ENCODE measurements around the gene STEEP1. TPM values are rescaled to one million over a fixed set of nuclear protein-coding genes. Genes with fewer than 3 reads are reported as not detected.
A peak's percentile ranks its signal among the peaks of the same experiment; 100 is the strongest.

The STEEP1 gene
- total RNA-seq, 6 experiments from 2014 or later, result 4.5 to 13.9 (median 7.1) TPM

DNA sequence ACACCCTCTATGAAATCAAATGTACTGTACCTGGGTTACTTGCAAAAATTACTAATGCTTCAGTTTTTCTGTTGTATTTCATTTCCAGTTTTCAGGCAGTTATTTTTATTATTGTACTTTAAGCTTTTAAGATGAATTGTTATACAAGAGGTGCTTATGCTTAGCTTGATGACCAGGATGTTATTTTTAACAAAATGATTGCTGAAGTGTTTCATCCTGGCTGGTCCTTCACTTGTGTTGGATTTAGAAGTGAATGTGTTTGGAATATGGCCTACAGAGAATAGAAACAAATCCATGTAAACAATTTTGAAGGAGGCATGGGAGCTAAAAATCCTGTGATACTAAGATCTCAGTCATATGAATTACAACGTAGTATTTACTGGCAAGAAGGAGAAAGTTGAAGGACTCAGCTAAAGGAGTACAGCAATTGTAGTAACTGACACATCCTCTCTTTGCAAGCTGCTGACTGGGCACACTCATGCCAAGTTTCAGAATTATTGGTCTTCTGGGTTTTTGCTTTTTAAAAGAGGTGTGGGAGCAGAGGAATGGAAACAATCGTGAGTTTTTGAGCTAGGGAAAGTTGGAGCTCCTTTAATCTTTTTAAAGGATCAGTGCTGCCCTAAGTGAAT lies 18.3 kb upstream of the STEEP1 start:
- H3K36me3 ChIP-seq, result no peaks in the 10 kb centered on the region
- 47% methylated on average over 2 of the region's 2 CpGs for WGBS (ENCODE audit: insufficient coverage, low coverage, low lambda C conversion rate, missing lambda C conversion rate)
- ATAC-seq (no peak), DNase-seq (no peak)
- H3K9me3 ChIP-seq, result no peaks in the 10 kb centered on the region
- intact Hi-C loops (cut with DNase I), result no loop called here
- no peak overlapping the region for H3K4me3 ChIP-seq
- H3K4me1 ChIP-seq, result no peaks in the 10 kb centered on the region
- no peak for TF ChIP-seq POLR2A (IDR thresholded peaks at IDR 0.05)
- TF ChIP-seq, protein P1, sequence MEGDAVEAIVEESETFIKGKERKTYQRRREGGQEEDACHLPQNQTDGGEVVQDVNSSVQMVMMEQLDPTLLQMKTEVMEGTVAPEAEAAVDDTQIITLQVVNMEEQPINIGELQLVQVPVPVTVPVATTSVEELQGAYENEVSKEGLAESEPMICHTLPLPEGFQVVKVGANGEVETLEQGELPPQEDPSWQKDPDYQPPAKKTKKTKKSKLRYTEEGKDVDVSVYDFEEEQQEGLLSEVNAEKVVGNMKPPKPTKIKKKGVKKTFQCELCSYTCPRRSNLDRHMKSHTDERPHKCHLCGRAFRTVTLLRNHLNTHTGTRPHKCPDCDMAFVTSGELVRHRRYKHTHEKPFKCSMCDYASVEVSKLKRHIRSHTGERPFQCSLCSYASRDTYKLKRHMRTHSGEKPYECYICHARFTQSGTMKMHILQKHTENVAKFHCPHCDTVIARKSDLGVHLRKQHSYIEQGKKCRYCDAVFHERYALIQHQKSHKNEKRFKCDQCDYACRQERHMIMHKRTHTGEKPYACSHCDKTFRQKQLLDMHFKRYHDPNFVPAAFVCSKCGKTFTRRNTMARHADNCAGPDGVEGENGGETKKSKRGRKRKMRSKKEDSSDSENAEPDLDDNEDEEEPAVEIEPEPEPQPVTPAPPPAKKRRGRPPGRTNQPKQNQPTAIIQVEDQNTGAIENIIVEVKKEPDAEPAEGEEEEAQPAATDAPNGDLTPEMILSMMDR (IDR thresholded peaks at IDR 0.05), result no peak
- H3K27me3 ChIP-seq, result no peaks in the 10 kb centered on the region
- no peak overlapping the region for H3K27ac ChIP-seq

DNA sequence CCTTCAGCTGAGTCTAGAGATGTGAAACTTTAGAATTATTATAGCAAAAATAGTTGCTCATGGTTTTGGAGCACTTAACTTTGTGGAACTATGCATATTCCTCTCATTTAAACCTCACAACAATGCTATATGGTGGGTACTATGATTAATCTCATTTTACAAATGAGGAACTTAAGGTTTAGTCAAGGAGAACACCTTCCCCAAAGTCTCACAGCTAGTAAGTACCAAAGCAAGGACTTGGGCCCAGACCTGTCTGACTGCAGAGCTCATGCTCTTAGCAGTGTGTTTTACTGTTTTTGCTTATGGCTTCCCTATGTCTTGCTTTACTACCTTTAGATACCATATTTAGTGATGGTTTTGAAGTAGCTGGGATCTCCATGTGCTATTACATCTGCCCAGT lies 14.2 kb upstream of the STEEP1 start:
- no peaks in the 10 kb centered on the region for H3K27me3 ChIP-seq
- no peaks in the 10 kb centered on the region for H3K9me3 ChIP-seq
- H3K4me1 ChIP-seq, result peaks cover 0 to 8% (median 0%) of the 10 kb centered on the region in 4 donors
- H3K27ac ChIP-seq, result no peak overlapping the region
- intact Hi-C loops (cut with DNase I), result no loop called here
- DNase-seq (no peak), ATAC-seq (no peak)
- TF ChIP-seq, protein P1 (IDR thresholded peaks at IDR 0.05), result no peak
- TF ChIP-seq POLR2A (IDR thresholded peaks at IDR 0.05), result no peak
- no peaks in the 10 kb centered on the region for H3K36me3 ChIP-seq
- H3K4me3 ChIP-seq, result no peak overlapping the region

DNA sequence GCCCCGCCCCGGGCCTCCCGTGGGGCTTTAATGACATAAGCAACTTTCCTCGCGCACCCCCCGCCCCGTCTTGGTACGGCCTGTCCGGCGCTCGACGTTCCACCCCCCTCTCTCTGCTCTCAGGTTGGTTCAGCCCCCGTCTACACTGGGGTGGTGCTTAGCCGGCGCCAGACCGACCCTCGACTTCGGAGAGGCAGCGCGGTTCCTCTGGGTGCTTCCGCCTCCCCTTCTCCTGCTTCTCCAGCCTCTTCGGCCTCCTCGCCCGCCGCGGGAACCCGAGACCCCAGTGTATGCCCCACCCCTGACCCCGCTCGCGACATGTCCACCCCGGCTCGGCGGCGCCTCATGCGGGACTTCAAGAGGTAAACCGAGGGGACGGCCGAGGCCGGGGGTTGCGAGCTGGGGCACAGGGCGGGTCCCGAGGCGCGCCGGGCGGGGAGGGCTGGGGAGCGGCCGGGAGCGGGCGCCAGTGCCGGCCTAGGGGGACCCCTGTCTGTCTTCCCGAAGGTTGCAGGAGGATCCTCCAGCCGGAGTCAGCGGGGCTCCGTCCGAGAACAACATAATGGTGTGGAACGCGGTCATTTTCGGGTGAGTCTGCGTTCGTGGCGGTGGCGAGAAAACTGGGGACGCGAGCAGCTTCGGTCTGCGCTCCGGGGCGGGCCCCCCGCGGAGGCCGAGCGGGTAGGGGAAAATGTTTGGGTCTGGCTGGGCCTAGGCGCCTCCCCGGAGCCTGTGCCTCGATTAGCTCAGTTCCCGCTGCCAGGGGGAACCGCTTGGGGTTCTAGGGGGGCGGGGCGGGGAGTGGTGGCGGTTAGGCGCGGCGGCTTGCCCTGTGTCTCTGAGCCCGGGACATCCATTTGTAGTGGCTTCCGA lies 9.4 kb upstream of the STEEP1 start, which contains the start of gene UBE2A:
TSS of gene UBE2A (plus strand) at position 170 of the 873 bp plus-strand sequence. CDS start at position 319, 149 bp downstream.
- TF ChIP-seq, protein P1 (IDR thresholded peaks at IDR 0.05), result peak; percentile 9 to 28 (median 24)
- peak; percentile 85 for TF ChIP-seq POLR2A (IDR thresholded peaks at IDR 0.05)
- Histone ChIP-seq H3K4me1 (peaks cover 0 to 8% (median 0%) of the 10 kb centered on the region in 4 donors), H3K4me3 (peak within 1 kb of the TSS; percentile 56 to 68 (median 66)), H3K9me3 (no peaks in the 10 kb centered on the region), H3K27ac (peak within 1 kb of the TSS; percentile 77 to 89 (median 86)), H3K27me3 (no peaks in the 10 kb centered on the region), H3K36me3 (no peaks in the 10 kb centered on the region)
- peak; percentile 90 to 92 (median 91) for DNase-seq
- 30% methylated on average over 6 of the region's 86 CpGs for WGBS (ENCODE audit: insufficient coverage, low coverage, low lambda C conversion rate, missing lambda C conversion rate)
- ATAC-seq, result peak; percentile 97 to 99 (median 98)
- intact Hi-C loops (cut with DNase I), result no loop called here

DNA sequence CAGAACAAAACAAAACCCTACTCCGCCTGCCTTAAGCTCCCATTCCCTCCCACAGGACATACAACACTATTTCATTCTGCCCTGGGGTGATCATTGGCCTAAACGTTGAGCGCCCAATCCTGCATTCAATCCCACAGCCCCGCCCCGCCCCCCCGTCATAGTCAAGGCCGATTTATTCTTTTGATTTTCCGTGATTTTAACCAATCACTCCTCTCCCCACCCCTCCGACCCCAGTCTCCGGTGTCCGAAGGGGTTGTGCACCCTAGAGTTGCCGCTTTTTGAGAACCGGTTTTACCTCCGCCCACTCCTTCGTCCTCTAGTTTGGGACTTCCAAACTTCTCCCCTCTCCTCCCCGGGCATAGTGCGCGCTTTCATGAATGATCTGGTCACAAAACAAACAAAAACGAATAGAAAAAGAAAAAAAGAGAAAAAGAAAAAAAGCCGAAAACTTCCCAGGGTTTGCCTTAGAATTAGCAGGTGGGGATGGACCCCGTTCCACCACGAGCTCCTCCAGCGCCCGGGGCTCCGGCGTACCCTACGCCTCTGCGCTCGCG lies 8.7 kb upstream of the STEEP1 start:
- TF ChIP-seq POLR2A (IDR thresholded peaks at IDR 0.05), result no peak
- TF ChIP-seq, protein P1 (IDR thresholded peaks at IDR 0.05), result no peak

More for the DNA sequence above, 8.7 kb upstream of the STEEP1 start:
- ATAC-seq (peak; percentile 42 to 59 (median 46)), DNase-seq (peak in 2 of 3 donors; percentile 28 to 55)
- Histone ChIP-seq H3K4me3 (peak overlapping the region; percentile 56 to 68 (median 66)), H3K27ac (peak overlapping the region; percentile 77 to 89 (median 86)), H3K27me3 (no peaks in the 10 kb centered on the region), H3K36me3 (no peaks in the 10 kb centered on the region), H3K9me3 (no peaks in the 10 kb centered on the region), H3K4me1 (peaks cover 0 to 8% (median 0%) of the 10 kb centered on the region in 4 donors)
- 26% methylated on average over 25 of the region's 30 CpGs for WGBS (ENCODE audit: insufficient coverage, low coverage, low lambda C conversion rate, missing lambda C conversion rate)
- intact Hi-C loops (cut with DNase I), result no loop called here

All from right lobe of liver (tissue), 6 donors.